ENCODE results near the gene RGL3. TPM values are rescaled to one million over a fixed set of nuclear protein-coding genes. Genes with fewer than 3 reads are reported as not detected.

The RGL3 gene
- total and polyA plus RNA-seq, 9 of the 15 experiments (the other 6 are each of a cell fraction or from before 2014, with no cell fraction given) = 0.12 to 0.61 (median 0.32) TPM; not detected in 4

- TF ChIP-seq PTBP1 (IDR thresholded peaks at IDR 0.05; ENCODE audit: low read depth, low read length) = no peak
- TF ChIP-seq E2F8 (IDR thresholded peaks at IDR 0.05; ENCODE audit: low read depth, partially characterized antibody) = no peak
- TF ChIP-seq JUNB (CRISPR knock-in tag; conservative IDR thresholded peaks at IDR 0.05) = no peak
- TF ChIP-seq ZNF253 (CRISPR knock-in tag; conservative IDR thresholded peaks at IDR 0.05) = no peak
- no peak for TF ChIP-seq ZNF232 (CRISPR knock-in tag; IDR thresholded peaks at IDR 0.05)
- TF ChIP-seq NFXL1 (CRISPR knock-in tag; IDR thresholded peaks at IDR 0.05) = no peak
- TF ChIP-seq RBM17 (IDR thresholded peaks at IDR 0.05; ENCODE audit: borderline replicate concordance, low read depth, low read length) = no peak
These were observed 31.7 kb downstream of the RGL3 start (continued) for GRCh38 chr19:11387162-11388034.
